ENCODE results near the gene TMEM259.

TMEM259 gene

GRCh38 chr19:1009981-1010538, 10.9 kb downstream of the TMEM259 start:
- TF ChIP-seq GABPA (IDR thresholded peaks at IDR 0.05; ENCODE audit: low read depth) (no peak), POLR2AphosphoS5 (IDR thresholded peaks at IDR 0.05; ENCODE audit: low read depth) (no peak), SPI1 (IDR thresholded peaks at IDR 0.05; ENCODE audit: borderline replicate concordance, low read depth) (no peak)
- TF ChIP-seq, protein P1, sequence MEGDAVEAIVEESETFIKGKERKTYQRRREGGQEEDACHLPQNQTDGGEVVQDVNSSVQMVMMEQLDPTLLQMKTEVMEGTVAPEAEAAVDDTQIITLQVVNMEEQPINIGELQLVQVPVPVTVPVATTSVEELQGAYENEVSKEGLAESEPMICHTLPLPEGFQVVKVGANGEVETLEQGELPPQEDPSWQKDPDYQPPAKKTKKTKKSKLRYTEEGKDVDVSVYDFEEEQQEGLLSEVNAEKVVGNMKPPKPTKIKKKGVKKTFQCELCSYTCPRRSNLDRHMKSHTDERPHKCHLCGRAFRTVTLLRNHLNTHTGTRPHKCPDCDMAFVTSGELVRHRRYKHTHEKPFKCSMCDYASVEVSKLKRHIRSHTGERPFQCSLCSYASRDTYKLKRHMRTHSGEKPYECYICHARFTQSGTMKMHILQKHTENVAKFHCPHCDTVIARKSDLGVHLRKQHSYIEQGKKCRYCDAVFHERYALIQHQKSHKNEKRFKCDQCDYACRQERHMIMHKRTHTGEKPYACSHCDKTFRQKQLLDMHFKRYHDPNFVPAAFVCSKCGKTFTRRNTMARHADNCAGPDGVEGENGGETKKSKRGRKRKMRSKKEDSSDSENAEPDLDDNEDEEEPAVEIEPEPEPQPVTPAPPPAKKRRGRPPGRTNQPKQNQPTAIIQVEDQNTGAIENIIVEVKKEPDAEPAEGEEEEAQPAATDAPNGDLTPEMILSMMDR (IDR thresholded peaks at IDR 0.05; ENCODE audit: insufficient read depth, low read length): no peak
- TF ChIP-seq, protein P2, sequence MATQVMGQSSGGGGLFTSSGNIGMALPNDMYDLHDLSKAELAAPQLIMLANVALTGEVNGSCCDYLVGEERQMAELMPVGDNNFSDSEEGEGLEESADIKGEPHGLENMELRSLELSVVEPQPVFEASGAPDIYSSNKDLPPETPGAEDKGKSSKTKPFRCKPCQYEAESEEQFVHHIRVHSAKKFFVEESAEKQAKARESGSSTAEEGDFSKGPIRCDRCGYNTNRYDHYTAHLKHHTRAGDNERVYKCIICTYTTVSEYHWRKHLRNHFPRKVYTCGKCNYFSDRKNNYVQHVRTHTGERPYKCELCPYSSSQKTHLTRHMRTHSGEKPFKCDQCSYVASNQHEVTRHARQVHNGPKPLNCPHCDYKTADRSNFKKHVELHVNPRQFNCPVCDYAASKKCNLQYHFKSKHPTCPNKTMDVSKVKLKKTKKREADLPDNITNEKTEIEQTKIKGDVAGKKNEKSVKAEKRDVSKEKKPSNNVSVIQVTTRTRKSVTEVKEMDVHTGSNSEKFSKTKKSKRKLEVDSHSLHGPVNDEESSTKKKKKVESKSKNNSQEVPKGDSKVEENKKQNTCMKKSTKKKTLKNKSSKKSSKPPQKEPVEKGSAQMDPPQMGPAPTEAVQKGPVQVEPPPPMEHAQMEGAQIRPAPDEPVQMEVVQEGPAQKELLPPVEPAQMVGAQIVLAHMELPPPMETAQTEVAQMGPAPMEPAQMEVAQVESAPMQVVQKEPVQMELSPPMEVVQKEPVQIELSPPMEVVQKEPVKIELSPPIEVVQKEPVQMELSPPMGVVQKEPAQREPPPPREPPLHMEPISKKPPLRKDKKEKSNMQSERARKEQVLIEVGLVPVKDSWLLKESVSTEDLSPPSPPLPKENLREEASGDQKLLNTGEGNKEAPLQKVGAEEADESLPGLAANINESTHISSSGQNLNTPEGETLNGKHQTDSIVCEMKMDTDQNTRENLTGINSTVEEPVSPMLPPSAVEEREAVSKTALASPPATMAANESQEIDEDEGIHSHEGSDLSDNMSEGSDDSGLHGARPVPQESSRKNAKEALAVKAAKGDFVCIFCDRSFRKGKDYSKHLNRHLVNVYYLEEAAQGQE (IDR thresholded peaks at IDR 0.05; ENCODE audit: insufficient replicate concordance, low read depth): no peak
- DNase-seq (ENCODE audit: low read depth in 1 of 2, low spot score in 1 of 2): no peak
- Histone ChIP-seq H3K27me3 (ENCODE audit: insufficient read depth, poor library complexity, severe bottlenecking) (no peaks in the 10 kb centered on the region), H3K4me3 (replicated peaks; ENCODE audit: insufficient read depth, low read length) (no peak overlapping the region), H3K27ac (replicated peaks) (no peak overlapping the region)

GRCh38 chr19:1009041-1009980, 11.6 kb downstream of the TMEM259 start:
- TF ChIP-seq POLR2AphosphoS5 (IDR thresholded peaks at IDR 0.05; ENCODE audit: low read depth): peak; percentile 54; the same call in 1 of the 2 replicates
- TF ChIP-seq, protein P2 (IDR thresholded peaks at IDR 0.05; ENCODE audit: insufficient replicate concordance, low read depth): no peak
- Histone ChIP-seq H3K27ac (replicated peaks) (no peak overlapping the region), H3K27me3 (ENCODE audit: insufficient read depth, poor library complexity, severe bottlenecking) (no peaks in the 10 kb centered on the region), H3K4me3 (replicated peaks; ENCODE audit: insufficient read depth, low read length) (no peak overlapping the region)
- no peak for DNase-seq (ENCODE audit: low read depth in 1 of 2, low spot score in 1 of 2)

DNA sequence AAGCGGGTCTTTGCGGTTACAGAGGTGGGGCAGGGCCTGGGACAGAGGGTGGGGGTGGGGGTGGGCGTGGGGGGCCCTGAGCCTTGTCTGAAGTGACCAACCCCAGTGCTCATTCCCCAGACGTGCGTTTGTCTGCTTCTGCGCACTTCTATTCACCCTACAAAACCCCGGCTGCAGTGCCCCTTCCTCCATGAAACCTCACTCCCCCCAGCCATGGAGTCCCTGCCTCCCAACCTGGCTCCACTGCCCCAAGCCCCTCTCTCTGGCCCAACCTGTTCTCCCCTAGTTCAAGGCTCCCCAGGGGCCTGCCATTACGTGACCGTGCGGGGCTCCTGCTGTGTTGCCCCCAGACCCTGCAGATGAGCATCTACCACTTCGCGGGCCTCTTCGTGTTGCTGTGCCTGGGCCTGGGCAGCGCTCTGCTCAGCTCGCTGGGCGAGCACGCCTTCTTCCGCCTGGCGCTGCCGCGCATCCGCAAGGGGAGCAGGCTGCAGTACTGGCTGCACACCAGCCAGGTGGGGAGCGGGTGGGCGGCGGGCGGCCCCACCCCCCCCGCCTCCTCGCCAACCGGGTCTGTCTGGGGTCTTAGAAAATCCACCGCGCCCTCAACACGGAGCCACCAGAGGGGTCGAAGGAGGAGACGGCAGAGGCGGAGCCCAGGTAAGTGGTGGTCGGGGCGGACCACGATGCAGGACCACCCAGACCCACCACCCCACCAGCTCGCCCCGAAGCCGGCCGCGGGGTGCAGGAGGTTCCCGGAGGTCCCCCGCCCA, 12.5 kb downstream of the TMEM259 start:
- no peak overlapping the region for H3K27ac ChIP-seq (replicated peaks)
- peaks cover 4% of the 10 kb centered on the region for H3K27me3 ChIP-seq (ENCODE audit: insufficient read depth, poor library complexity, severe bottlenecking)
- H3K4me3 ChIP-seq (replicated peaks; ENCODE audit: insufficient read depth, low read length): no peak overlapping the region
- DNase-seq (ENCODE audit: low read depth in 1 of 2, low spot score in 1 of 2): no peak
- TF ChIP-seq GABPA (IDR thresholded peaks at IDR 0.05; ENCODE audit: low read depth): no peak
- TF ChIP-seq, protein P2 (IDR thresholded peaks at IDR 0.05; ENCODE audit: insufficient replicate concordance, low read depth): no peak
- TF ChIP-seq, protein P1 (IDR thresholded peaks at IDR 0.05; ENCODE audit: insufficient read depth, low read length): no peak
